H1 (cell line): ENCODE data around the gene ACE.

Experiments
- GTF2F1 ChIP-seq: IDR thresholded peaks from 2 replicates; pipeline ENCODE4 v1.6.1; 2012; ENCODE audit warnings: low read depth, low read length, improper control_type of control experiment, borderline replicate concordance
- HDAC6 ChIP-seq: IDR thresholded peaks from one replicate; pipeline ENCODE4 v1.7.1; 2012; ENCODE audit warnings: low read depth, mild to moderate bottlenecking, inconsistent platforms, low read length, moderate library complexity
- JUN ChIP-seq: IDR thresholded peaks from 2 replicates; pipeline ENCODE4 v1.6.1; 2011; ENCODE audit warnings: low read depth, mild to moderate bottlenecking, improper control_type of control experiment, low read length
- MAFK ChIP-seq: IDR thresholded peaks from 2 replicates; pipeline ENCODE4 v1.6.1; 2012; ENCODE audit warnings: low read depth, mild to moderate bottlenecking, improper control_type of control experiment, low read length
- MAX ChIP-seq: IDR thresholded peaks from 2 replicates; pipeline ENCODE4 v1.6.1; 2012; ENCODE audit warnings: inconsistent platforms
- NRF1 ChIP-seq: IDR thresholded peaks from 2 replicates; pipeline ENCODE4 v1.6.1; 2011; ENCODE audit warnings: mild to moderate bottlenecking, low read depth, low read length, improper control_type of control experiment
- POLR2A ChIP-seq, 2 experiments: IDR thresholded peaks; 1 replicate in 1 of 2; 2 replicates in 1 of 2; pipeline ENCODE4 v1.6.1; 2011; ENCODE audit warnings: low read depth in 2 of 2, low read length in 2 of 2, mild to moderate bottlenecking in 2 of 2; ENCODE audit errors: control extremely low read depth in 1 of 2
- POLR2AphosphoS5 ChIP-seq: IDR thresholded peaks from 2 replicates; pipeline ENCODE4 v1.6.1; 2011; ENCODE audit warnings: low read depth, low read length
- RXRA ChIP-seq: IDR thresholded peaks from 2 replicates; pipeline ENCODE4 v1.6.1; 2011; ENCODE audit warnings: low read depth, mild to moderate bottlenecking, low read length, moderate library complexity; ENCODE audit not compliant: insufficient read depth
- TF ChIP-seq, protein P1 (sequence below), 3 experiments: IDR thresholded peaks; 1 replicate in 2 of 3; 2 replicates in 1 of 3; pipeline versions ENCODE4 v1.5.1 to v1.6.1; 2011; ENCODE audit warnings: low read length in 3 of 3, mild to moderate bottlenecking in 3 of 3, inconsistent platforms in 2 of 3, low read depth in 1 of 3, moderate library complexity in 1 of 3; ENCODE audit not compliant: insufficient read depth in 1 of 3; ENCODE audit errors: control extremely low read depth in 1 of 3

- TF ChIP-seq, protein P1, sequence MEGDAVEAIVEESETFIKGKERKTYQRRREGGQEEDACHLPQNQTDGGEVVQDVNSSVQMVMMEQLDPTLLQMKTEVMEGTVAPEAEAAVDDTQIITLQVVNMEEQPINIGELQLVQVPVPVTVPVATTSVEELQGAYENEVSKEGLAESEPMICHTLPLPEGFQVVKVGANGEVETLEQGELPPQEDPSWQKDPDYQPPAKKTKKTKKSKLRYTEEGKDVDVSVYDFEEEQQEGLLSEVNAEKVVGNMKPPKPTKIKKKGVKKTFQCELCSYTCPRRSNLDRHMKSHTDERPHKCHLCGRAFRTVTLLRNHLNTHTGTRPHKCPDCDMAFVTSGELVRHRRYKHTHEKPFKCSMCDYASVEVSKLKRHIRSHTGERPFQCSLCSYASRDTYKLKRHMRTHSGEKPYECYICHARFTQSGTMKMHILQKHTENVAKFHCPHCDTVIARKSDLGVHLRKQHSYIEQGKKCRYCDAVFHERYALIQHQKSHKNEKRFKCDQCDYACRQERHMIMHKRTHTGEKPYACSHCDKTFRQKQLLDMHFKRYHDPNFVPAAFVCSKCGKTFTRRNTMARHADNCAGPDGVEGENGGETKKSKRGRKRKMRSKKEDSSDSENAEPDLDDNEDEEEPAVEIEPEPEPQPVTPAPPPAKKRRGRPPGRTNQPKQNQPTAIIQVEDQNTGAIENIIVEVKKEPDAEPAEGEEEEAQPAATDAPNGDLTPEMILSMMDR (IDR thresholded peaks at IDR 0.05; ENCODE audit: control extremely low read depth in 1 of 3, insufficient read depth in 1 of 3, low read depth in 1 of 3, low read length in 3 of 3) = no peak
- no peak for TF ChIP-seq MAFK
- no peak for TF ChIP-seq HDAC6
- TF ChIP-seq JUN = no peak
- TF ChIP-seq NRF1 = no peak
- TF ChIP-seq POLR2A (IDR thresholded peaks at IDR 0.05; ENCODE audit: control extremely low read depth in 1 of 2, low read depth in 2 of 2, low read length in 2 of 2) = no peak
- TF ChIP-seq POLR2AphosphoS5 = no peak
- no peak for TF ChIP-seq GTF2F1
- TF ChIP-seq RXRA = no peak
- TF ChIP-seq MAX = no peak
Measured at GRCh38 chr17:63492940-63493339, 16.1 kb downstream of the ACE start.
